Epithelial cell of esophagus (primary cell): ENCODE data around the gene OR8U1.

Experiments used
- DNase-seq: peaks from one replicate; pipeline ENCODE4 v3.0.0; 2010; ENCODE audit warnings: low read depth
- H3K4me3 ChIP-seq: 2 replicates; pipeline ENCODE4 v1.5.1; 2011; ENCODE audit warnings: mild to moderate bottlenecking, low read length, control low read depth
- TF ChIP-seq, protein P1 (sequence below): IDR thresholded peaks from 2 replicates; pipeline ENCODE4 v1.5.1; 2011; ENCODE audit warnings: low read depth, mild to moderate bottlenecking, low read length, control low read depth, inconsistent platforms; ENCODE audit not compliant: insufficient read depth; ENCODE audit errors: missing control alignments

The OR8U1 gene

DNA sequence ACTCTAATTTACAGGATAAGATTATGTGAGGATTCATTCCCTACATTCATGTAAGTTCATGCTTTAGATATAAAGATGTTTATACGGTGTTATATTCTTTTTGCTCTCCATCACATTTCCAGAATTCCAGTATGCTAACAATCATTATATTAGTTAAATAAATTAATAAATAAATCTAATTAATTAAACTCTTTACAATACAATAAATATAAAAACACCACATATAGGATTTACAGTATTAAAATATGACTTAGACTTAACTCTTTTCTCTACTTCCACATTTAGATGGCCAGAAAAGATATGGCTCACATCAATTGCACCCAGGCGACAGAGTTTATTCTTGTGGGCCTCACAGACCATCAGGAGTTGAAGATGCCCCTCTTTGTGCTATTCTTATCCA lies at the start of gene OR8U1:
OR8U1 (plus strand) TSS at position 301 of the 400 bp plus-strand sequence; CDS start at position 301, 0 bp downstream.
- no peak within 1 kb of the TSS for H3K4me3 ChIP-seq
- DNase-seq = no peak
- TF ChIP-seq, protein P1, sequence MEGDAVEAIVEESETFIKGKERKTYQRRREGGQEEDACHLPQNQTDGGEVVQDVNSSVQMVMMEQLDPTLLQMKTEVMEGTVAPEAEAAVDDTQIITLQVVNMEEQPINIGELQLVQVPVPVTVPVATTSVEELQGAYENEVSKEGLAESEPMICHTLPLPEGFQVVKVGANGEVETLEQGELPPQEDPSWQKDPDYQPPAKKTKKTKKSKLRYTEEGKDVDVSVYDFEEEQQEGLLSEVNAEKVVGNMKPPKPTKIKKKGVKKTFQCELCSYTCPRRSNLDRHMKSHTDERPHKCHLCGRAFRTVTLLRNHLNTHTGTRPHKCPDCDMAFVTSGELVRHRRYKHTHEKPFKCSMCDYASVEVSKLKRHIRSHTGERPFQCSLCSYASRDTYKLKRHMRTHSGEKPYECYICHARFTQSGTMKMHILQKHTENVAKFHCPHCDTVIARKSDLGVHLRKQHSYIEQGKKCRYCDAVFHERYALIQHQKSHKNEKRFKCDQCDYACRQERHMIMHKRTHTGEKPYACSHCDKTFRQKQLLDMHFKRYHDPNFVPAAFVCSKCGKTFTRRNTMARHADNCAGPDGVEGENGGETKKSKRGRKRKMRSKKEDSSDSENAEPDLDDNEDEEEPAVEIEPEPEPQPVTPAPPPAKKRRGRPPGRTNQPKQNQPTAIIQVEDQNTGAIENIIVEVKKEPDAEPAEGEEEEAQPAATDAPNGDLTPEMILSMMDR = no peak

DNA sequence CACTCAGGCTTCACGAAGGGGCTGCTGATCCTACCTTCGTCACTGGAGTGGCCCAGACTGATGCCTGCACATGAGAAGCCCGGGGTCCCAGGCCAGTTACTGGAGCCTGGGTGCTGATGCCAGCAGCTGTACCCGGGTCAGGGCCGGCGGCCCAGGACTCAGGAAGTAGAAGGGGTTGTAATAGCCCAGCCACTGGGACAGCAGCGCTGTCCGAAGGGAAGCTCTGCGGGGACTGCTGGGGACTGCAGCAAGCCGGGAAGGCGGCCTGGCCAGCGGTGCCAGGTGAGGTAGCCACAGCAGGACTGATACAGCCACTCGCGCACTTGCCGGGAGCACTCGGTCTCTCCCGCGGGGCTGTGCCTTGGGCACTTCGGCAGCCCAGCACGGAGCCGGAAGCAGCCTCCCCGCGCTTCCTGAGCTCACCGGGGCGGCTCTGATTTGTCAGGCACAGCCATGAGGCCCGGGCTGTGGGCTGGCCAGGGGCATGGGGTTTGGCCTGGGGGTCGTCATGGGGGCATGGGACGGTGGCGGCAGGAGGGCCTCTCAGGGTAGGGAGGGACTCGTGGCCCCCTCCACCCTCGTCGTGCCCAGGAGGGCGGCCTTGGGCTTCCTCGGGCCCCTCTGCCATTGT lies 43.4 kb upstream of the OR8U1 start:
- DNase-seq = no peak
- TF ChIP-seq, protein P1 = no peak

GRCh38 chr11:56333156-56333555 lies 42.3 kb upstream of the OR8U1 start:
- no peak overlapping the region for H3K4me3 ChIP-seq
- TF ChIP-seq, protein P1 = no peak
- no peak for DNase-seq

More for the DNA sequence above, 43.4 kb upstream of the OR8U1 start:
- H3K4me3 ChIP-seq = no peak overlapping the region

DNA sequence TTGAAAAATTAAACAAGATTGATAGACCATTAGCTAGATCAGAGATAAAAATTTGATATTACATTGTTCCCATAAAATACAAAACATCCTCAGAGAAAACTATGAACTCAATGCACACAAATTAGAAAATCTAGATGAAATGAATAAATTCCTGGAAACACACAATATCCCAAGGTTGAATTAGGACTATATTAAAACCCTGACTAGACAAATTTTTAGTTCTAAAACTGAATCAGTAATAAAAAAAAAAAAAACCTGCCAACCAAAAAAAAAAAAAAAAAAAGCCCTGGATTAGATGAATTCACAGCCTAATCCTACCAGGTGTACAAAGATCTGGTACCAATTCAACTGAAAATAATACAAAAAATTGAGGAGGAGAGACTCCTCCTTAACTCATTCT lies 35.1 kb upstream of the OR8U1 start:
- no peak overlapping the region for H3K4me3 ChIP-seq
- no peak for DNase-seq
- TF ChIP-seq, protein P1 = no peak

GRCh38 chr11:56345739-56346138 lies 29.7 kb upstream of the OR8U1 start, which contains the start of gene OR8K1:
Gene OR8K1 (plus strand): TSS chr11:56346039. CDS start chr11:56346039, 0 bp downstream.
- H3K4me3 ChIP-seq = no peak within 1 kb of the TSS
- DNase-seq = no peak
- TF ChIP-seq, protein P1 = no peak

- TF ChIP-seq, protein P1 = no peak
- H3K4me3 ChIP-seq = no peak within 1 kb of the TSS
- DNase-seq = no peak
Observed at GRCh38 chr11:56353991-56354390, 21.4 kb upstream of the OR8U1 start, which contains the start of gene OR8J1. Gene OR8J1 (plus strand): TSS chr11:56354291. CDS start chr11:56360247, 5,956 bp downstream.

DNA sequence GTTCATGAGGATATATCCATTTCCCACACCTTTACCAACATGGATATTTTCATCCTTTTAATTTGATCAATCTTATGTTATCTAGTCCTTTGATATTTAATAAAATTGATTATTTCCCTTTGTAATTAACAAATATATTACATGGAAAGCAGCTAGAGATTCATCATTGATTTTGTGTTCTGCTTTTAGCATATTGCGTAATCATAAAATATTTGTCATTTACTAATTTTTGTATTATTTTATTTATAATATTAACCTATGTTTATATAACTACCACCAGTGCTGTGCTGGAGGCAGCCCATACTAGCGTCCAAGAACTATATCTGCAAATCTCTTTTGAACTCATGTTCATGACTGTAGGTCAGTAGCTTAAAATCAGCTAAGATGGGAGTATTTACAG lies 4.7 kb downstream of the OR8U1 start:
- TF ChIP-seq, protein P1 = no peak
- no peak for DNase-seq
- no peak overlapping the region for H3K4me3 ChIP-seq
